Endothelial cell of umbilical vein (primary cell): Measurements from ENCODE around the gene COL20A1. TPM values are rescaled to one million over a fixed set of nuclear protein-coding genes. Genes with fewer than 3 reads are reported as not detected.

ENCODE experiments used
- BruUV-seq: library from RNA; stranded (reverse); fragments of 400-500 nt; replicated peaks from 2 replicates; lab custom pipeline; 2021; lab: Mats Ljungman, UMichigan
- CTCF ChIA-PET: fragments of 300-600, 350-600 bp; sonication (Branson Sonifier 250); formaldehyde crosslinking; loops from one replicate; lab custom pipeline; 2021; ENCODE audit warnings: antibody characterized with exemption, inconsistent platforms; lab: Charles Lee
- POLR2A ChIA-PET: fragments of 300-600, 350-600 bp; sonication (Branson Sonifier 250); formaldehyde crosslinking; loops from one replicate; lab custom pipeline; 2021; ENCODE audit warnings: antibody characterized with exemption, inconsistent platforms; lab: Charles Lee
- DNase-seq: peaks from one replicate; pipeline ENCODE4 v3.0.0-alpha.2; 2011; ENCODE audit warnings: low read depth, low spot score
- FAIRE-seq: peaks from 2 replicates; lab custom pipeline; 2011; peaks lifted over from hg19 to GRCh38; lab: Jason Lieb, UNC
- H2AFZ ChIP-seq: 2 replicates; pipeline ENCODE4 v1.6.0; 2012; ENCODE audit warnings: low read depth, low read length, control low read depth, inconsistent platforms
- H3K27ac ChIP-seq: 2 replicates; pipeline ENCODE4 v1.5.1; 2011; ENCODE audit warnings: low read depth, mild to moderate bottlenecking, control low read depth, low read length, moderate library complexity; ENCODE audit not compliant: insufficient read depth
- H3K27me3 ChIP-seq, 2 experiments: 2 replicates each; pipeline versions ENCODE4 v1.6.0 to v1.6.1; 2011; ENCODE audit warnings: low read length in 2 of 2, mixed read lengths in 1 of 2; ENCODE audit not compliant: control insufficient read depth in 2 of 2, insufficient read depth in 2 of 2
- H3K36me3 ChIP-seq, 2 experiments: 2 replicates in 1 of 2; 3 replicates in 1 of 2; pipeline ENCODE4 v1.5.1; 2011; ENCODE audit warnings: low read length in 2 of 2, mild to moderate bottlenecking in 1 of 2, moderate library complexity in 1 of 2; ENCODE audit not compliant: control insufficient read depth in 2 of 2, insufficient read depth in 2 of 2; ENCODE audit errors: extremely low read depth in 1 of 2
- H3K4me1 ChIP-seq: 3 replicates; pipeline ENCODE4 v1.5.1; 2011; ENCODE audit warnings: mild to moderate bottlenecking, low read length; ENCODE audit not compliant: control insufficient read depth, insufficient read depth; ENCODE audit errors: extremely low read depth
- H3K4me2 ChIP-seq: 2 replicates; pipeline ENCODE4 v1.6.1; 2011; ENCODE audit warnings: low read length, control low read depth, mixed read lengths; ENCODE audit not compliant: insufficient read depth
- H3K4me3 ChIP-seq, 3 experiments: fragments of 200-600 bp in 1 of 3; sonication (generic), shearing (Covaris generic) in 1 of 3; replicated peaks in 1 of 3; 2 replicates each; pipeline ENCODE4 v1.5.1; 2011 to 2016; ENCODE audit warnings: control low read depth in 3 of 3, low read length in 3 of 3, mild to moderate bottlenecking in 2 of 3, inconsistent platforms in 1 of 3, low read depth in 1 of 3, moderate library complexity in 1 of 3; ENCODE audit not compliant: insufficient read depth in 1 of 3
- H3K79me2 ChIP-seq: 2 replicates; pipeline ENCODE4 v1.6.0; 2012; ENCODE audit warnings: low read length, inconsistent platforms; ENCODE audit not compliant: control insufficient read depth, insufficient read depth
- H3K9ac ChIP-seq: replicated peaks from 2 replicates; pipeline ENCODE3; 2011; ENCODE audit warnings: low read length, control low read depth; ENCODE audit not compliant: insufficient read depth; ENCODE audit errors: extremely low read depth
- H3K9me1 ChIP-seq: replicated peaks from 3 replicates; pipeline ENCODE4 v1.6.0; 2011; ENCODE audit warnings: mild to moderate bottlenecking, low read length; ENCODE audit not compliant: control insufficient read depth, insufficient read depth; ENCODE audit errors: extremely low read depth
- H3K9me3 ChIP-seq: replicated peaks from 2 replicates; pipeline ENCODE4 v1.5.1; 2012; ENCODE audit warnings: low read length, inconsistent platforms; ENCODE audit not compliant: control insufficient read depth, insufficient read depth
- H4K20me1 ChIP-seq: replicated peaks from 2 replicates; pipeline ENCODE3; 2011; ENCODE audit warnings: mild to moderate bottlenecking, low read length; ENCODE audit not compliant: control insufficient read depth, insufficient read depth; ENCODE audit errors: extremely low read depth
- CTCF ChIP-seq, 2 donors: IDR thresholded peaks; 1 replicate in 1 of 2; 2 replicates in 1 of 2; pipeline ENCODE4 v1.5.1; 2011; ENCODE audit warnings: low read length in 2 of 2, mild to moderate bottlenecking in 2 of 2, moderate library complexity in 2 of 2, control low read depth in 1 of 2, inconsistent platforms in 1 of 2, low read depth in 1 of 2; ENCODE audit not compliant: insufficient read depth in 1 of 2; ENCODE audit errors: extremely low read depth in 1 of 2
- EZH2 ChIP-seq: IDR thresholded peaks from 2 replicates; pipeline ENCODE4 v1.6.1; 2012; ENCODE audit warnings: borderline replicate concordance, low read depth, mild to moderate bottlenecking, moderate library complexity, low read length, inconsistent platforms; ENCODE audit not compliant: severe bottlenecking
- FOS ChIP-seq: IDR thresholded peaks from 2 replicates; pipeline ENCODE4 v1.6.1; 2011; ENCODE audit warnings: mild to moderate bottlenecking, low read length, moderate library complexity, borderline replicate concordance; ENCODE audit not compliant: insufficient read depth
- GATA2 ChIP-seq: IDR thresholded peaks from 2 replicates; pipeline ENCODE4 v1.7.0; 2011; ENCODE audit warnings: low read depth, mild to moderate bottlenecking, moderate library complexity, mixed read lengths, low read length; ENCODE audit not compliant: insufficient read length, insufficient read depth
- JUN ChIP-seq: IDR thresholded peaks from 2 replicates; pipeline ENCODE4 v1.6.1; 2011; ENCODE audit warnings: borderline replicate concordance, low read depth; ENCODE audit not compliant: insufficient read length, insufficient read depth
- MYC ChIP-seq: IDR thresholded peaks from one replicate; pipeline ENCODE4 v1.6.1; 2011; ENCODE audit warnings: mild to moderate bottlenecking, low read depth, low read length
- POLR2A ChIP-seq: IDR thresholded peaks from 2 replicates; pipeline ENCODE4 v1.6.1; 2012; ENCODE audit warnings: low read depth, mild to moderate bottlenecking, control low read depth, low read length
- POLR2AphosphoS5 ChIP-seq: IDR thresholded peaks from 2 replicates; pipeline ENCODE4 v1.6.1; 2012; ENCODE audit warnings: low read depth, mild to moderate bottlenecking, control low read depth, low read length, moderate library complexity; ENCODE audit not compliant: insufficient read depth
- dilution Hi-C: fragments of 300-500 bp; cut with MboI; formaldehyde crosslinking; loops from one replicate; pipeline ENCODE4 v1.15.0; 2019; ENCODE audit warnings: low sequenced_read_pairs; ENCODE audit not compliant: extremely low pct_ligation_motif_present
- intact Hi-C: fragments of 100-400 bp; cut with micrococcal nuclease; formaldehyde crosslinking; loops from one replicate; pipeline ENCODE4 v1.10.0; 2022
- polyA plus RNA-seq, 4 experiments: library from polyadenylated mRNA; depleted of rRNA in 3 of 4; stranded (reverse) in 3 of 4; unstranded in 1 of 4; fragments of >200 nt; gene quantifications; 2 replicates each; pipeline versions ENCODE4 v1.2.1 to v1.2.3, GENCODE V29; 2011 to 2012; ENCODE audit warnings: missing spikeins in 1 of 4
- total RNA-seq: library from RNA; stranded (reverse); gene quantifications from 2 replicates; pipeline ENCODE4 v1.2.3, GENCODE V29; 2021
- TF ChIP-seq, protein P1 (sequence below): IDR thresholded peaks from 2 replicates; pipeline ENCODE4 v1.6.1; 2011; ENCODE audit not compliant: insufficient read depth, insufficient read length

Gene COL20A1
- total and polyA plus RNA-seq, 2 donors (not counting 3 experiments of a cell fraction or from before 2014, with no cell fraction given), result not detected

DNA sequence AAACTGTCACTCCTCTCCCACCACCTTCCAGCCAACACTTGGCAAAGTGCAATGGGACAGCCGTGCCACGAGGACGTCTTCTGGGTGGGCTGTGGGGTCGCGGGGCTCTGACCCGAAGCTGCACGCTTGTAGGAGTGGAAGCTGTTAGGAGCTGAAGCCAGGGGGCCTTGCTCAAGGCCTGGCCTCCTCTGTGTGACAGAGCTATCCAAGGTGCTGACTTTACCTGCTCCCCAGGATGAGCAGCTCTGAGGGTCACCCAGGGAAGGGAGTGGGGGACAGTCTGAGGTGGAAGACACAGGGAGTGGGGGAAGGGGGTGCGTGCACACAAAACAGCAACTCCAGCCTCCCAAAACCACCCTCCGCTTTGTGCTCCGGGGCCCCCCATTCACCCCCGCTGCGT is 85.6 kb downstream of the COL20A1 start:
- Histone ChIP-seq H3K9me3 (no peaks in the 10 kb centered on the region), H3K4me1 (no peaks in the 10 kb centered on the region)

DNA sequence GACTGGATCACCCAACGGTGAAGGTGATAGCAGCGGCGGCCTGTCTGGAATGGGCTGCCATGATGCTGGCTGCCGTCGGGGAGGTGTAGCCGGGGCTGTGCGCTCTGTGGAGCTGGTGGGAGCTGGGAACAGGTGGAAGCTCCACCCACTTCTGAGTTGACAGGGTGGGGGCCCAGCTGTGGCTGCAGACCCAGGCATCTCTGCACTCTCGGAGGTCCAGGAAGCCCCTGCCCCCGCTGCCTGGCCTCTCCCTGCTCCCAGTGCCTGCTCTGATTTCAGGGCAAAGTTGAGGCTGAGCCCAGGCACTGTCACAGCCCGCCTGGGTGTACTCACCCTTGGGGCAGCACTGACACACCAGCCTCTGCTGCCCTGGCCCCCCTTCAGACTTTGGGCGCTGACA is 86.3 kb downstream of the COL20A1 start:
- TF ChIP-seq CTCF (IDR thresholded peaks at IDR 0.05; ENCODE audit: extremely low read depth in 1 of 2, insufficient read depth in 1 of 2, low read depth in 1 of 2, low read length in 2 of 2), result no peak
- no peak for TF ChIP-seq EZH2
- TF ChIP-seq, protein P1, sequence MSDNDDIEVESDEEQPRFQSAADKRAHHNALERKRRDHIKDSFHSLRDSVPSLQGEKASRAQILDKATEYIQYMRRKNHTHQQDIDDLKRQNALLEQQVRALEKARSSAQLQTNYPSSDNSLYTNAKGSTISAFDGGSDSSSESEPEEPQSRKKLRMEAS, result no peak
- no peak for TF ChIP-seq FOS
- no peak for TF ChIP-seq GATA2
- TF ChIP-seq MYC, result no peak
- TF ChIP-seq POLR2AphosphoS5, result no peak
- TF ChIP-seq POLR2A, result no peak
- no peak for TF ChIP-seq JUN
- dilution Hi-C loops (no loop called here), intact Hi-C loops (no loop called here)
- Histone ChIP-seq H3K4me3 (no peak overlapping the region), H3K4me1 (no peaks in the 10 kb centered on the region), H3K9me3 (no peaks in the 10 kb centered on the region), H2AFZ (no peak overlapping the region), H3K27ac (no peak overlapping the region), H3K27me3 (peaks cover 0 to 3% of the 10 kb centered on the region in 2 experiments), H3K4me2 (no peak overlapping the region), H3K9me1 (no peaks in the 10 kb centered on the region), H3K9ac (no peak overlapping the region), H3K36me3 (no peaks in the 10 kb centered on the region), H4K20me1 (no peaks in the 10 kb centered on the region), H3K79me2 (no peaks in the 10 kb centered on the region)
- ChIA-PET POLR2A (no interaction called here), CTCF (interaction anchor here (6.0 kb wide), 1 partner anchor 70 kb away, joined by 267 read pairs; no protein-coding TSS in a partner anchor)
- FAIRE-seq (no peak), DNase-seq (no peak)
- no TSS peak for BruUV-seq

More for the DNA sequence above, 85.6 kb downstream of the COL20A1 start:
- H3K9me1 ChIP-seq, result no peaks in the 10 kb centered on the region
- H4K20me1 ChIP-seq, result no peaks in the 10 kb centered on the region
- dilution Hi-C loops, result no loop called here
- H3K9ac ChIP-seq, result no peak overlapping the region
- no peak overlapping the region for H2AFZ ChIP-seq
- no peaks in the 10 kb centered on the region for H3K36me3 ChIP-seq
- H3K4me2 ChIP-seq, result no peak overlapping the region
- TF ChIP-seq POLR2A (no peak), MYC (no peak), POLR2AphosphoS5 (no peak), JUN (no peak), FOS (no peak), EZH2 (no peak), GATA2 (no peak)
- TF ChIP-seq, protein P1, result no peak
- no peak for DNase-seq
- no peak overlapping the region for H3K27ac ChIP-seq
- no peak for FAIRE-seq
- intact Hi-C loops, result no loop called here
- no TSS peak for BruUV-seq
- ChIA-PET POLR2A (no interaction called here), CTCF (interaction anchor here (1.1 to 2.9 kb wide), 5 partner anchors 10 to 156 kb away, joined by 3 to 28 read pairs (median 6); partner anchors contain the start of gene CHRNA4)
- H3K4me3 ChIP-seq, result no peak overlapping the region
- no peaks in the 10 kb centered on the region for H3K79me2 ChIP-seq
- H3K27me3 ChIP-seq, result peaks cover 0 to 3% of the 10 kb centered on the region in 2 experiments
